ENCODE measurements around the gene SNHG17.

- TF ChIP-seq EZH2 (IDR thresholded peaks at IDR 0.05; ENCODE audit: borderline replicate concordance, insufficient read depth, low read depth, low read length, poor library complexity, severe bottlenecking), result no peak
- TF ChIP-seq, protein P1, sequence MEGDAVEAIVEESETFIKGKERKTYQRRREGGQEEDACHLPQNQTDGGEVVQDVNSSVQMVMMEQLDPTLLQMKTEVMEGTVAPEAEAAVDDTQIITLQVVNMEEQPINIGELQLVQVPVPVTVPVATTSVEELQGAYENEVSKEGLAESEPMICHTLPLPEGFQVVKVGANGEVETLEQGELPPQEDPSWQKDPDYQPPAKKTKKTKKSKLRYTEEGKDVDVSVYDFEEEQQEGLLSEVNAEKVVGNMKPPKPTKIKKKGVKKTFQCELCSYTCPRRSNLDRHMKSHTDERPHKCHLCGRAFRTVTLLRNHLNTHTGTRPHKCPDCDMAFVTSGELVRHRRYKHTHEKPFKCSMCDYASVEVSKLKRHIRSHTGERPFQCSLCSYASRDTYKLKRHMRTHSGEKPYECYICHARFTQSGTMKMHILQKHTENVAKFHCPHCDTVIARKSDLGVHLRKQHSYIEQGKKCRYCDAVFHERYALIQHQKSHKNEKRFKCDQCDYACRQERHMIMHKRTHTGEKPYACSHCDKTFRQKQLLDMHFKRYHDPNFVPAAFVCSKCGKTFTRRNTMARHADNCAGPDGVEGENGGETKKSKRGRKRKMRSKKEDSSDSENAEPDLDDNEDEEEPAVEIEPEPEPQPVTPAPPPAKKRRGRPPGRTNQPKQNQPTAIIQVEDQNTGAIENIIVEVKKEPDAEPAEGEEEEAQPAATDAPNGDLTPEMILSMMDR (IDR thresholded peaks at IDR 0.05), result no peak
These were observed 42.6 kb upstream of the SNHG17 start for GRCh38 chr20:38477747-38478146.

Measured in B cell (primary cell).